ENCODE results near the gene C19orf85.

The C19orf85 gene

DNA sequence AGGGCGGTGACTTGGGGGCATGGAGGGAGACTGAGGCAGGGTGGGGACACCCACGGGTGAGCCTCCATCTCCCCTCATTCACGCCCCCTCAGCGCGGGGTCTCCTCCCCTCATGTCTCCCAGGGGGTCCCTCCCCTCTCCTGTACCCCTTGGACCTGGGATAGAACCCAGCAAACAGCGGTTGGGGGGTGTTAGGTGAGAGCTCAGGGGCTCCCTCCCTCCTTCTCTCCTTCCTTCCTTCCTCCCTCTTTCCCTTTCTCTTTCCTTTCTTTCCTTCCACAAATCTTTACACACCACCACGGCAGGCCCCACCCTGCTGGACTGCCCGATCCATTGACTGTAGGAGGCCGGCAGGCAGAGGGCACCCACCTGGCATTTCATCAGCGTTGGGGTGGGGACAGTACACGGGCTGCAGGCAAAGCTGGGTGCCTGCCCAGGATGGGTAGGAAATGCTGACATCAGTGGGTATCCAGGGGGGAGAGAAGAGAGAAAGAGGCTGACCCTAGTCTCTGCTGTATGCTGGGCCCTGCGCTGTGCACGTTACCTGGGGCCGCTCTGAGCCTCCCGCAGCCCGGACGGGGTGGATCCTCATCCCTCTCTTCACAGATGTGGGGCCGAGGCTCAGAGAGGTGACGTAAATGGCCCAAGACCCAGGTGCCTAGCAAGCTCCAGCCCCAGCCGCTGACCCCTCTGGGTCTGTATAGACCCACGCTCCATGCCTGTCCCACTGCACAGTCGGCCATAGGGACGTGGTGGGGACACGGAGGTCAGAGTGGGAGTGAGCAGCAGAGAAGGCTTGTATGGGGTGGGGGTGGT lies 27.2 kb upstream of the C19orf85 start:
- Histone ChIP-seq H3K4me1 (ENCODE audit: insufficient read depth, low read length) (peaks cover 4% of the 10 kb centered on the region; the same call in 1 of the 2 replicates), H3K9me3 (ENCODE audit: insufficient read depth, low read length, severe bottlenecking) (no peaks in the 10 kb centered on the region), H4K20me1 (ENCODE audit: insufficient read depth, low read length) (no peaks in the 10 kb centered on the region; the same call in 1 of the 2 replicates), H3K4me2 (ENCODE audit: insufficient read depth, low read length) (no peak overlapping the region), H3K27ac (ENCODE audit: low read length) (no peak overlapping the region), H3K27me3 (ENCODE audit: insufficient read depth, low read length, poor library complexity) (no peaks in the 10 kb centered on the region), H3K9ac (ENCODE audit: low read depth, low read length) (no peak overlapping the region), H3K79me2 (ENCODE audit: insufficient read depth, low read length) (no peaks in the 10 kb centered on the region), H3K36me3 (ENCODE audit: insufficient read depth, low read length) (no peaks in the 10 kb centered on the region), H2AFZ (ENCODE audit: low read depth, low read length) (no peak overlapping the region), H3K4me3 (ENCODE audit: low read depth in 1 of 2, low read length in 2 of 2) (no peak overlapping the region)
- ATAC-seq (ENCODE audit: insufficient read depth, low read depth) (no peak), DNase-seq (no peak)
- TF ChIP-seq, protein P1, sequence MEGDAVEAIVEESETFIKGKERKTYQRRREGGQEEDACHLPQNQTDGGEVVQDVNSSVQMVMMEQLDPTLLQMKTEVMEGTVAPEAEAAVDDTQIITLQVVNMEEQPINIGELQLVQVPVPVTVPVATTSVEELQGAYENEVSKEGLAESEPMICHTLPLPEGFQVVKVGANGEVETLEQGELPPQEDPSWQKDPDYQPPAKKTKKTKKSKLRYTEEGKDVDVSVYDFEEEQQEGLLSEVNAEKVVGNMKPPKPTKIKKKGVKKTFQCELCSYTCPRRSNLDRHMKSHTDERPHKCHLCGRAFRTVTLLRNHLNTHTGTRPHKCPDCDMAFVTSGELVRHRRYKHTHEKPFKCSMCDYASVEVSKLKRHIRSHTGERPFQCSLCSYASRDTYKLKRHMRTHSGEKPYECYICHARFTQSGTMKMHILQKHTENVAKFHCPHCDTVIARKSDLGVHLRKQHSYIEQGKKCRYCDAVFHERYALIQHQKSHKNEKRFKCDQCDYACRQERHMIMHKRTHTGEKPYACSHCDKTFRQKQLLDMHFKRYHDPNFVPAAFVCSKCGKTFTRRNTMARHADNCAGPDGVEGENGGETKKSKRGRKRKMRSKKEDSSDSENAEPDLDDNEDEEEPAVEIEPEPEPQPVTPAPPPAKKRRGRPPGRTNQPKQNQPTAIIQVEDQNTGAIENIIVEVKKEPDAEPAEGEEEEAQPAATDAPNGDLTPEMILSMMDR (IDR thresholded peaks at IDR 0.05; ENCODE audit: borderline replicate concordance, extremely low read depth, low read length, poor library complexity, severe bottlenecking): no peak
- no peak for TF ChIP-seq EZH2 (IDR thresholded peaks at IDR 0.05; ENCODE audit: borderline replicate concordance, low read depth, low read length, severe bottlenecking)

DNA sequence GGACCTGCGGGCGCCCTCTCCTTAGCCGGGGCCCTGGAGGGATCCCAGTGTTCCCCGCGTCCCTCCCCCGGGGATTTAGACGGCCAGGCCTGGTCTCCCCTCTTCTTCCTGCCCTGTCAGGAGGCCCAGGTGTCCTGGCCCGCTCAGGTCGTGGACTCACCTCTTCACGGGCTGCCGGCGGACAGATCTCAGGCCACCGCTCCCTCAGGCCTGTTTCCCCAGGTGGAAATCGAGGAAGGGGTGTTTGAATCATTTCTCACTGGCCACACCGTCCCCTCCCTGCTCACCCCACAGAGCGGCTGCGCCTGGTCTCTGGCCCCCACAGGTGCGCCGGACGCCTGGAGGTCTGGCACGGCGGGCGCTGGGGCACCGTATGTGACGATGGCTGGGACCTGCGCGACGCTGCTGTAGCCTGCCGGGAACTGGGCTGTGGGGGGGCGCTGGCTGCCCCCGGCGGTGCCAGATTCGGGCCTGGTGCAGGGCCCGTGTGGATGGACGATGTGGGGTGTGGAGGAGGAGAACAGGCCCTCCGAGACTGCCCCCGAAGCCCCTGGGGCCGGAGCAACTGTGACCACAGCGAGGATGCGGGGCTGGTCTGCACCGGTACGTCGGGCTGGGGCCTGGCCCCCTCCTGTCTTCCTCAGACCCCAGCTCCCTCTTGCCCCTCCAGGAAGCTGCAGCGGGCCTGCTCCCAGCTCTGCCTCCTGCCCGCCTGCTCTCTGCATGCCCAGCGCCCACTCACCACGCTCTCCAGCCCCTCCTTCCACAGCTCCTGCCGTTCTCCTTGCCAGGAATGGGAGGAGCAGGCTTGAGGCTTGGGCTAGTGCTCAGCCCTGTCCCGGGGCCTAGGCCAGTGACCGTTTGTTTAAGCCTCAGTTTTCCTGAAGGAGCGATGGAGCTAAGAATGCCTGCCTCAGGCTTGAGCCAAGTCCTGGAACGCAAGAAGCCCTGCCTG lies 26.2 kb upstream of the C19orf85 start:
- Histone ChIP-seq H4K20me1 (ENCODE audit: insufficient read depth, low read length) (no peaks in the 10 kb centered on the region; the same call in 1 of the 2 replicates), H3K36me3 (ENCODE audit: insufficient read depth, low read length) (no peaks in the 10 kb centered on the region; the same call in 1 of the 2 replicates), H2AFZ (ENCODE audit: low read depth, low read length) (no peak overlapping the region), H3K27me3 (ENCODE audit: insufficient read depth, low read length, poor library complexity) (no peaks in the 10 kb centered on the region), H3K27ac (ENCODE audit: low read length) (no peak overlapping the region), H3K9me3 (ENCODE audit: insufficient read depth, low read length, severe bottlenecking) (no peaks in the 10 kb centered on the region), H3K4me2 (ENCODE audit: insufficient read depth, low read length) (no peak overlapping the region), H3K4me3 (ENCODE audit: low read depth in 1 of 2, low read length in 2 of 2) (no peak overlapping the region), H3K9ac (ENCODE audit: low read depth, low read length) (no peak overlapping the region), H3K4me1 (ENCODE audit: insufficient read depth, low read length) (peaks cover 14% of the 10 kb centered on the region), H3K79me2 (ENCODE audit: insufficient read depth, low read length) (peaks cover 5% of the 10 kb centered on the region)
- no peak for TF ChIP-seq EZH2 (IDR thresholded peaks at IDR 0.05; ENCODE audit: borderline replicate concordance, low read depth, low read length, severe bottlenecking)
- TF ChIP-seq, protein P1 (IDR thresholded peaks at IDR 0.05; ENCODE audit: borderline replicate concordance, extremely low read depth, low read length, poor library complexity, severe bottlenecking): no peak
- no peak for ATAC-seq (ENCODE audit: insufficient read depth, low read depth)
- DNase-seq: no peak

DNA sequence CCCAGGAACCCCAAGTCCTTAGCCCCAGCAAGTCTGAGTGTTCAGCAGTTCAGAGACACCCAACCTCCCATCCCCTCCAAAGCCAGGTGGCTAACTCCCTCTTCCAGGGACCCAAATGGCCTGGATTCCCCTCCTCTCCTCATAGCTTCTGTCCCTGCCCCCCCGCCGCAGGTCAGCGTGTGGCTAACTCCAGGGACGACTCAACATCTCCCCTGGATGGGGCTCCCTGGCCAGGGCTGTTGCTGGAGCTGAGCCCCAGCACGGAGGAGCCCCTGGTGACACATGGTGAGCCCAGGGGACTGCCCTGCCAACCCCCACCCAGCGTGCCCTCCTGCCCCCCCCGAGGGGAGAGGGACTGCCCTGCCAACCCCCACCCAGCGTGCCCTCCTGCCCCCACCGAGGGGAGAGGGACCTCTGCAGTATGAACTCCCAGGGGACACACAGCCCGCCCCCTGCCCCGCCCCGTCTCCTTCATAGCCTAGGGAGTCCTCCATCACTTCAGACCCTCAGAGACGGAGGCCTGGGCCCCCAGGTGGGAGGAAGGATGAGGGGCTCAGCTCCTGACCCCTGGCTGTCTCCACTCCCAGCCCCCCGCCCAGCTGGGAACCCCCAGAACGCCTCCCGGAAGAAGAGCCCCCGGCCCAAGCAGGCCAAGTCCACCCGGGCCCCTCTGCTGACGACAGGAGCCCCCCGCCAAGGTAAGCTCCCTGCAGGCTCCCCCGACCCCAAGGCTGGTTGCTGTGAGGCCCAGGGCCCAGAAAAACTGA lies 25.3 kb upstream of the C19orf85 start:
- ATAC-seq (ENCODE audit: insufficient read depth, low read depth) (no peak), DNase-seq (no peak)
- no peak overlapping the region for H2AFZ ChIP-seq (ENCODE audit: low read depth, low read length)
- H3K27me3 ChIP-seq (ENCODE audit: insufficient read depth, low read length, poor library complexity): no peaks in the 10 kb centered on the region
- H4K20me1 ChIP-seq (ENCODE audit: insufficient read depth, low read length): no peaks in the 10 kb centered on the region; the same call in 1 of the 2 replicates
- H3K79me2 ChIP-seq (ENCODE audit: insufficient read depth, low read length): peaks cover 9% of the 10 kb centered on the region
- H3K4me2 ChIP-seq (ENCODE audit: insufficient read depth, low read length): no peak overlapping the region
- TF ChIP-seq, protein P1 (IDR thresholded peaks at IDR 0.05; ENCODE audit: borderline replicate concordance, extremely low read depth, low read length, poor library complexity, severe bottlenecking): no peak
- no peak for TF ChIP-seq EZH2 (IDR thresholded peaks at IDR 0.05; ENCODE audit: borderline replicate concordance, low read depth, low read length, severe bottlenecking)
- no peaks in the 10 kb centered on the region for H3K9me3 ChIP-seq (ENCODE audit: insufficient read depth, low read length, severe bottlenecking)
- H3K9ac ChIP-seq (ENCODE audit: low read depth, low read length): no peak overlapping the region
- no peak overlapping the region for H3K27ac ChIP-seq (ENCODE audit: low read length)
- no peaks in the 10 kb centered on the region; the same call in 1 of the 2 replicates for H3K36me3 ChIP-seq (ENCODE audit: insufficient read depth, low read length)
- H3K4me3 ChIP-seq (ENCODE audit: low read depth in 1 of 2, low read length in 2 of 2): no peak overlapping the region
- H3K4me1 ChIP-seq (ENCODE audit: insufficient read depth, low read length): peaks cover 19% of the 10 kb centered on the region
